Measurements from ENCODE around the gene NDUFAF3.

GRCh38 chr3:49018707-49019006, 3.3 kb upstream of the NDUFAF3 start:
- TF ChIP-seq CTCF (conservative IDR thresholded peaks at IDR 0.05; ENCODE audit: low read depth in 2 of 2) (no peak), ZNF331 (CRISPR knock-in tag; IDR thresholded peaks at IDR 0.05; ENCODE audit: low read depth) (no peak), EZH2 (IDR thresholded peaks at IDR 0.05; ENCODE audit: low read depth, unreplicated experiment) (no peak), ETS1 (IDR thresholded peaks at IDR 0.05) (no peak; the same call in 1 of the 2 replicates), CREB1 (CRISPR knock-in tag; IDR thresholded peaks at IDR 0.05; ENCODE audit: low read depth) (no peak), REST (IDR thresholded peaks at IDR 0.05; ENCODE audit: unreplicated experiment) (no peak), POLR2AphosphoS5 (IDR thresholded peaks at IDR 0.05; ENCODE audit: low read depth) (no peak), EZH2phosphoT487 (IDR thresholded peaks at IDR 0.05; ENCODE audit: unreplicated experiment) (no peak), JUNB (IDR thresholded peaks at IDR 0.05; ENCODE audit: unreplicated experiment) (no peak)
- TF ChIP-seq, protein P1, sequence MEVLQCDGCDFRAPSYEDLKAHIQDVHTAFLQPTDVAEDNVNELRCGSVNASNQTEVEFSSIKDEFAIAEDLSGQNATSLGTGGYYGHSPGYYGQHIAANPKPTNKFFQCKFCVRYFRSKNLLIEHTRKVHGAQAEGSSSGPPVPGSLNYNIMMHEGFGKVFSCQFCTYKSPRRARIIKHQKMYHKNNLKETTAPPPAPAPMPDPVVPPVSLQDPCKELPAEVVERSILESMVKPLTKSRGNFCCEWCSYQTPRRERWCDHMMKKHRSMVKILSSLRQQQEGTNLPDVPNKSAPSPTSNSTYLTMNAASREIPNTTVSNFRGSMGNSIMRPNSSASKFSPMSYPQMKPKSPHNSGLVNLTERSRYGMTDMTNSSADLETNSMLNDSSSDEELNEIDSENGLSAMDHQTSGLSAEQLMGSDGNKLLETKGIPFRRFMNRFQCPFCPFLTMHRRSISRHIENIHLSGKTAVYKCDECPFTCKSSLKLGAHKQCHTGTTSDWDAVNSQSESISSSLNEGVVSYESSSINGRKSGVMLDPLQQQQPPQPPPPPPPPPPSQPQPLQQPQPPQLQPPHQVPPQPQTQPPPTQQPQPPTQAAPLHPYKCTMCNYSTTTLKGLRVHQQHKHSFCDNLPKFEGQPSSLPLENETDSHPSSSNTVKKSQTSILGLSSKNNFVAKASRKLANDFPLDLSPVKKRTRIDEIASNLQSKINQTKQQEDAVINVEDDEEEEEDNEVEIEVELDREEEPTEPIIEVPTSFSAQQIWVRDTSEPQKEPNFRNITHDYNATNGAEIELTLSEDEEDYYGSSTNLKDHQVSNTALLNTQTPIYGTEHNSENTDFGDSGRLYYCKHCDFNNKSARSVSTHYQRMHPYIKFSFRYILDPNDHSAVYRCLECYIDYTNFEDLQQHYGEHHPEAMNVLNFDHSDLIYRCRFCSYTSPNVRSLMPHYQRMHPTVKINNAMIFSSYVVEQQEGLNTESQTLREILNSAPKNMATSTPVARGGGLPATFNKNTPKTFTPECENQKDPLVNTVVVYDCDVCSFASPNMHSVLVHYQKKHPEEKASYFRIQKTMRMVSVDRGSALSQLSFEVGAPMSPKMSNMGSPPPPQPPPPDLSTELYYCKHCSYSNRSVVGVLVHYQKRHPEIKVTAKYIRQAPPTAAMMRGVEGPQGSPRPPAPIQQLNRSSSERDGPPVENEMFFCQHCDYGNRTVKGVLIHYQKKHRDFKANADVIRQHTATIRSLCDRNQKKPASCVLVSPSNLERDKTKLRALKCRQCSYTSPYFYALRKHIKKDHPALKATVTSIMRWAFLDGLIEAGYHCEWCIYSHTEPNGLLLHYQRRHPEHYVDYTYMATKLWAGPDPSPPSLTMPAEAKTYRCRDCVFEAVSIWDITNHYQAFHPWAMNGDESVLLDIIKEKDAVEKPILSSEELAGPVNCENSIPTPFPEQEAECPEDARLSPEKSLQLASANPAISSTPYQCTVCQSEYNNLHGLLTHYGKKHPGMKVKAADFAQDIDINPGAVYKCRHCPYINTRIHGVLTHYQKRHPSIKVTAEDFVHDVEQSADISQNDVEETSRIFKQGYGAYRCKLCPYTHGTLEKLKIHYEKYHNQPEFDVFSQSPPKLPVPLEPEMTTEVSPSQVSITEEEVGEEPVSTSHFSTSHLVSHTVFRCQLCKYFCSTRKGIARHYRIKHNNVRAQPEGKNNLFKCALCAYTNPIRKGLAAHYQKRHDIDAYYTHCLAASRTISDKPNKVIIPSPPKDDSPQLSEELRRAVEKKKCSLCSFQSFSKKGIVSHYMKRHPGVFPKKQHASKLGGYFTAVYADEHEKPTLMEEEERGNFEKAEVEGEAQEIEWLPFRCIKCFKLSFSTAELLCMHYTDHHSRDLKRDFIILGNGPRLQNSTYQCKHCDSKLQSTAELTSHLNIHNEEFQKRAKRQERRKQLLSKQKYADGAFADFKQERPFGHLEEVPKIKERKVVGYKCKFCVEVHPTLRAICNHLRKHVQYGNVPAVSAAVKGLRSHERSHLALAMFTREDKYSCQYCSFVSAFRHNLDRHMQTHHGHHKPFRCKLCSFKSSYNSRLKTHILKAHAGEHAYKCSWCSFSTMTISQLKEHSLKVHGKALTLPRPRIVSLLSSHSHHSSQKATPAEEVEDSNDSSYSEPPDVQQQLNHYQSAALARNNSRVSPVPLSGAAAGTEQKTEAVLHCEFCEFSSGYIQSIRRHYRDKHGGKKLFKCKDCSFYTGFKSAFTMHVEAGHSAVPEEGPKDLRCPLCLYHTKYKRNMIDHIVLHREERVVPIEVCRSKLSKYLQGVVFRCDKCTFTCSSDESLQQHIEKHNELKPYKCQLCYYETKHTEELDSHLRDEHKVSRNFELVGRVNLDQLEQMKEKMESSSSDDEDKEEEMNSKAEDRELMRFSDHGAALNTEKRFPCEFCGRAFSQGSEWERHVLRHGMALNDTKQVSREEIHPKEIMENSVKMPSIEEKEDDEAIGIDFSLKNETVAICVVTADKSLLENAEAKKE (CRISPR knock-in tag; IDR thresholded peaks at IDR 0.05): no peak
